IPS DF 4.7 (cell line): ENCODE measurements around the gene HEATR5A.
"Not testable (repeated sequence)": the region's sequence is repeated elsewhere in the genome, so short reads cannot be mapped to it uniquely, and the experiment has no call there.

Experiments
- DNase-seq: peaks from one replicate; pipeline ENCODE4 v3.0.0-alpha.2; 2013; ENCODE audit warnings: low spot score; ENCODE audit errors: extremely low read depth

HEATR5A gene

GRCh38 chr14:31420319-31421111, at the start of gene HEATR5A:
Gene HEATR5A (minus strand): TSS chr14:31420550. CDS start chr14:31402975, 17,575 bp downstream.
- DNase-seq, result peak; percentile 66

GRCh38 chr14:31466554-31466953, 46.2 kb upstream of the HEATR5A start:
- DNase-seq, result no peak

GRCh38 chr14:31465111-31465510, 44.8 kb upstream of the HEATR5A start:
- no peak for DNase-seq

GRCh38 chr14:31462450-31462849, 42.1 kb upstream of the HEATR5A start:
- DNase-seq, result not testable (repeated sequence)

GRCh38 chr14:31461545-31461944, 41.2 kb upstream of the HEATR5A start:
- no peak for DNase-seq

GRCh38 chr14:31457665-31458659, 37.6 kb upstream of the HEATR5A start:
- DNase-seq, result no peak

- peak; percentile 56 for DNase-seq
Measured at GRCh38 chr14:31456841-31457664, 36.7 kb upstream of the HEATR5A start, which contains the start of gene DTD2. Gene DTD2 (minus strand): TSS chr14:31457506. CDS start chr14:31457393, 113 bp downstream.

- DNase-seq, result no peak
Measured at GRCh38 chr14:31449971-31450610, 29.7 kb upstream of the HEATR5A start.

GRCh38 chr14:31449136-31449535, 28.8 kb upstream of the HEATR5A start:
- DNase-seq, result no peak

- no peak for DNase-seq
Measured at GRCh38 chr14:31445703-31446102, 25.4 kb upstream of the HEATR5A start.

- no peak for DNase-seq
Measured at GRCh38 chr14:31442284-31442683, 21.9 kb upstream of the HEATR5A start.

- no peak for DNase-seq
Measured at GRCh38 chr14:31441273-31442111, 21.1 kb upstream of the HEATR5A start.

GRCh38 chr14:31440280-31440679, 19.9 kb upstream of the HEATR5A start:
- no peak for DNase-seq

GRCh38 chr14:31439561-31439960, 19.2 kb upstream of the HEATR5A start:
- DNase-seq, result no peak

GRCh38 chr14:31437045-31437691, 16.8 kb upstream of the HEATR5A start:
- DNase-seq, result not testable (repeated sequence)

- DNase-seq, result no peak
Measured at GRCh38 chr14:31435276-31435675, 14.9 kb upstream of the HEATR5A start.

GRCh38 chr14:31430634-31431264, 10.4 kb upstream of the HEATR5A start:
- no peak for DNase-seq

- DNase-seq, result no peak
Measured at GRCh38 chr14:31429791-31430190, 9.4 kb upstream of the HEATR5A start.

GRCh38 chr14:31428011-31428410, 7.7 kb upstream of the HEATR5A start:
- no peak for DNase-seq
